OCI-LY1 (cell line): ENCODE measurements around the gene AHCY.
A peak's percentile ranks its signal among the peaks of the same experiment; 100 is the strongest.

ENCODE experiments used
- H2AFZ ChIP-seq: fragments of 200-600 bp; sonication (generic), shearing (Covaris generic); 2 replicates; pipeline ENCODE4 v1.6.0; 2014; ENCODE audit warnings: antibody characterized with exemption, mild to moderate bottlenecking, low read length
- H3F3A ChIP-seq: fragments of 200-600 bp; sonication (generic), shearing (Covaris generic); 2 replicates; pipeline ENCODE4 v1.6.0; 2014; ENCODE audit warnings: mild to moderate bottlenecking, antibody characterized with exemption, low read length, moderate library complexity; ENCODE audit not compliant: insufficient read depth
- H3K27ac ChIP-seq: fragments of 200-600 bp; sonication (generic); 2 replicates; pipeline ENCODE4 v1.5.1; 2014; ENCODE audit warnings: low read length, mixed run types, mild to moderate bottlenecking, low read depth; ENCODE audit not compliant: poor library complexity, severe bottlenecking
- H3K27me3 ChIP-seq: fragments of 200-600 bp; sonication (generic); 2 replicates; pipeline ENCODE4 v1.6.0; 2014; ENCODE audit warnings: antibody characterized with exemption, mild to moderate bottlenecking, low read length, moderate library complexity; ENCODE audit not compliant: insufficient read depth
- H3K36me3 ChIP-seq: fragments of 200-600 bp; sonication (generic); 2 replicates; pipeline ENCODE4 v1.6.1; 2014; ENCODE audit warnings: mild to moderate bottlenecking, antibody characterized with exemption, low read length, moderate library complexity, mixed read lengths; ENCODE audit not compliant: insufficient read depth
- H3K4me1 ChIP-seq: fragments of 200-600 bp; sonication (generic); 2 replicates; pipeline ENCODE4 v1.5.1; 2014; ENCODE audit warnings: mild to moderate bottlenecking, low read length, moderate library complexity; ENCODE audit not compliant: insufficient read depth, severe bottlenecking
- H3K4me2 ChIP-seq: fragments of 200-600 bp; sonication (generic), shearing (Covaris generic); 2 replicates; pipeline ENCODE4 v1.6.1; 2014; ENCODE audit warnings: low read length
- H3K4me3 ChIP-seq: fragments of 200-600 bp; sonication (generic); 2 replicates; pipeline ENCODE4 v1.5.1; 2014; ENCODE audit warnings: low read length, low read depth, mild to moderate bottlenecking, mixed read lengths; ENCODE audit not compliant: poor library complexity, severe bottlenecking
- H3K79me2 ChIP-seq: fragments of 200-600 bp; shearing (Covaris generic); 2 replicates; pipeline ENCODE4 v1.6.1; 2016; ENCODE audit warnings: mixed run types, low read length, mixed read lengths; ENCODE audit not compliant: insufficient read depth
- H3K9ac ChIP-seq: fragments of 200-600 bp; sonication (generic), shearing (Covaris generic); 2 replicates; pipeline ENCODE4 v1.6.1; 2014; ENCODE audit warnings: mild to moderate bottlenecking, low read length, mixed read lengths
- H3K9me2 ChIP-seq: fragments of 200-600 bp; sonication (generic), shearing (Covaris generic); 2 replicates; pipeline ENCODE4 v1.6.1; 2014; ENCODE audit warnings: low read depth, mild to moderate bottlenecking, low read length, mixed read lengths
- H3K9me3 ChIP-seq: fragments of 200-600 bp; shearing (Covaris generic); 2 replicates; pipeline ENCODE4 v1.6.1; 2014; ENCODE audit warnings: low read length, mixed read lengths
- H4K20me1 ChIP-seq: fragments of 200-600 bp; sonication (generic), shearing (Covaris generic); 2 replicates; pipeline ENCODE4 v1.6.0; 2016; ENCODE audit warnings: mild to moderate bottlenecking, low read length; ENCODE audit not compliant: insufficient read depth
- CTCF ChIP-seq: fragments of 200-600 bp; sonication (generic), shearing (Covaris generic); IDR thresholded peaks from 2 replicates; pipeline ENCODE4 v1.5.1; 2017; ENCODE audit warnings: mild to moderate bottlenecking, antibody characterized with exemption, low read length, moderate library complexity, mixed read lengths
- EZH2 ChIP-seq: fragments of 200-600 bp; sonication (generic), shearing (Covaris generic); IDR thresholded peaks from 2 replicates; pipeline ENCODE4 v1.8.0; 2017; ENCODE audit warnings: borderline replicate concordance, mixed run types, mild to moderate bottlenecking, antibody characterized with exemption, low read length, moderate library complexity, mixed read lengths

Gene AHCY

GRCh38 chr20:34240693-34241615, 62.2 kb downstream of the AHCY start, which contains the start of gene ASIP:
ASIP (plus strand) TSS chr20:34241423; CDS start chr20:34260375, 18,952 bp downstream.
- peak within 1 kb of the TSS; percentile 11 for H3K4me3 ChIP-seq
- TF ChIP-seq EZH2 (no peak), CTCF (no peak)
- H3K79me2 ChIP-seq, result no peaks in the 10 kb centered on the region
- no peaks in the 10 kb centered on the region for H3K9me2 ChIP-seq
- no peak within 1 kb of the TSS for H2AFZ ChIP-seq
- 0 out of 2 replicates have a peak, but pooled peaks cover under 1% of the 10 kb centered on the region for H3F3A ChIP-seq
- no peak within 1 kb of the TSS; the same call in 1 of the 2 replicates for H3K9ac ChIP-seq
- H4K20me1 ChIP-seq, result no peaks in the 10 kb centered on the region
- no peaks in the 10 kb centered on the region; the same call in 1 of the 2 replicates for H3K36me3 ChIP-seq
- peaks cover 12% of the 10 kb centered on the region for H3K9me3 ChIP-seq
- peak within 1 kb of the TSS; percentile 49 for H3K4me2 ChIP-seq
- peaks cover 35% of the 10 kb centered on the region for H3K4me1 ChIP-seq
- H3K27ac ChIP-seq, result peak within 1 kb of the TSS; percentile 79
- H3K27me3 ChIP-seq, result no peaks in the 10 kb centered on the region

- H3K4me3 ChIP-seq, result no peak overlapping the region
- peak overlapping the region; percentile 79 for H3K27ac ChIP-seq
- no peak for TF ChIP-seq CTCF
- TF ChIP-seq EZH2, result no peak
- H3F3A ChIP-seq, result no peaks in the 10 kb centered on the region
- H3K27me3 ChIP-seq, result no peaks in the 10 kb centered on the region
- H3K4me1 ChIP-seq, result peaks cover 35% of the 10 kb centered on the region
- H3K79me2 ChIP-seq, result no peaks in the 10 kb centered on the region
- H3K36me3 ChIP-seq, result no peaks in the 10 kb centered on the region; the same call in 1 of the 2 replicates
- no peak overlapping the region for H3K9ac ChIP-seq
- H3K4me2 ChIP-seq, result no peak overlapping the region
- H4K20me1 ChIP-seq, result no peaks in the 10 kb centered on the region
- H3K9me3 ChIP-seq, result peaks cover 12% of the 10 kb centered on the region
- H2AFZ ChIP-seq, result no peak overlapping the region
- no peaks in the 10 kb centered on the region for H3K9me2 ChIP-seq
Observed at GRCh38 chr20:34240121-34240520, 63.0 kb downstream of the AHCY start.

- Histone ChIP-seq H3F3A (no peaks in the 10 kb centered on the region), H4K20me1 (no peaks in the 10 kb centered on the region), H3K4me2 (no peak overlapping the region), H3K9me3 (peaks cover 12% of the 10 kb centered on the region), H3K4me1 (peaks cover 32% of the 10 kb centered on the region), H3K27me3 (no peaks in the 10 kb centered on the region), H3K36me3 (no peaks in the 10 kb centered on the region; the same call in 1 of the 2 replicates), H2AFZ (no peak overlapping the region), H3K4me3 (no peak overlapping the region), H3K9me2 (no peaks in the 10 kb centered on the region), H3K9ac (no peak overlapping the region), H3K79me2 (no peaks in the 10 kb centered on the region), H3K27ac (no peak overlapping the region)
- TF ChIP-seq CTCF (no peak), EZH2 (no peak)
Observed at GRCh38 chr20:34237942-34238341, 65.2 kb downstream of the AHCY start.
